IgD-negative memory B cell (primary cell): ENCODE data around the gene SYTL1. TPM values are rescaled to one million over a fixed set of nuclear protein-coding genes. Genes with fewer than 3 reads are reported as not detected.

Experiments
- H3K27ac Mint-ChIP-seq, 3 donors: one replicate each; pipeline ENCODE4 v1.8.0; 2020 to 2022; ENCODE audit warnings: mild to moderate bottlenecking in 3 of 3, mixed read lengths in 3 of 3, moderate library complexity in 1 of 3
- H3K27me3 Mint-ChIP-seq: one replicate; pipeline ENCODE4 v1.8.0; 2021; ENCODE audit warnings: mixed read lengths
- H3K36me3 Mint-ChIP-seq: one replicate; pipeline ENCODE4 v1.8.0; 2020; ENCODE audit warnings: mild to moderate bottlenecking, mixed read lengths
- H3K4me1 Mint-ChIP-seq, 3 donors: one replicate each; pipeline ENCODE4 v1.8.0; 2020 to 2022; ENCODE audit warnings: mixed read lengths in 3 of 3, mild to moderate bottlenecking in 1 of 3
- H3K4me3 Mint-ChIP-seq, 4 donors: one replicate each; pipeline ENCODE4 v1.8.0; 2020 to 2022; ENCODE audit warnings: mild to moderate bottlenecking in 4 of 4, mixed read lengths in 4 of 4, moderate library complexity in 3 of 4
- H3K9me3 Mint-ChIP-seq, 3 donors: one replicate each; pipeline ENCODE4 v1.8.0; 2020 to 2021; ENCODE audit warnings: mixed read lengths in 3 of 3, mild to moderate bottlenecking in 1 of 3
- polyA plus RNA-seq: library from polyadenylated mRNA; unstranded; fragments of 300-500 nt; fragmentation: Illumina TruSeq; gene quantifications from one replicate; pipeline ENCODE4 v1.2.3, GENCODE V29; 2021

The SYTL1 gene
- polyA plus RNA-seq, 1 donor from 2014 or later: 130 TPM

GRCh38 chr1:27392096-27392777 lies 50.4 kb downstream of the SYTL1 start, which contains the start of gene GPR3:
TSS of gene GPR3 (plus strand) at chr1:27392622. CDS start at chr1:27393799, 1,177 bp downstream.
- H3K27ac Mint-ChIP-seq: peak within 1 kb of the TSS; percentile 3 to 92 (median 84)
- H3K4me3 Mint-ChIP-seq: peak within 1 kb of the TSS; percentile 29 to 89 (median 80)
- peaks cover 2% of the 10 kb centered on the region for H3K36me3 Mint-ChIP-seq
- H3K4me1 Mint-ChIP-seq: peaks cover 9 to 15% (median 11%) of the 10 kb centered on the region in 3 donors
- peaks cover 7% of the 10 kb centered on the region for H3K27me3 Mint-ChIP-seq
- H3K9me3 Mint-ChIP-seq: no peaks in the 10 kb centered on the region

- peaks cover 2% of the 10 kb centered on the region for H3K36me3 Mint-ChIP-seq
- peak overlapping the region; percentile 3 to 92 (median 84) for H3K27ac Mint-ChIP-seq
- H3K4me1 Mint-ChIP-seq: peaks cover 9 to 15% (median 11%) of the 10 kb centered on the region in 3 donors
- peak overlapping the region; percentile 29 to 89 (median 80) for H3K4me3 Mint-ChIP-seq
- no peaks in the 10 kb centered on the region for H3K9me3 Mint-ChIP-seq
- peaks cover 7% of the 10 kb centered on the region for H3K27me3 Mint-ChIP-seq
Measured at GRCh38 chr1:27392778-27393635, 51.2 kb downstream of the SYTL1 start.

GRCh38 chr1:27393641-27394281 lies 51.9 kb downstream of the SYTL1 start:
- H3K4me3 Mint-ChIP-seq: peak overlapping the region; percentile 35 to 87 (median 58)
- H3K36me3 Mint-ChIP-seq: peaks cover 2% of the 10 kb centered on the region
- H3K4me1 Mint-ChIP-seq: peaks cover 6 to 15% (median 11%) of the 10 kb centered on the region in 3 donors
- H3K27me3 Mint-ChIP-seq: peaks cover 3% of the 10 kb centered on the region
- peak overlapping the region in 2 of 3 donors; percentile 92 to 96 for H3K27ac Mint-ChIP-seq
- no peaks in the 10 kb centered on the region for H3K9me3 Mint-ChIP-seq

GRCh38 chr1:27394282-27394658 lies 52.4 kb downstream of the SYTL1 start:
- peaks cover 6 to 15% (median 11%) of the 10 kb centered on the region in 3 donors for H3K4me1 Mint-ChIP-seq
- H3K4me3 Mint-ChIP-seq: peak overlapping the region in 3 of 4 donors; percentile 47 to 80 (median 49)
- H3K27ac Mint-ChIP-seq: peak overlapping the region; percentile 28 to 96 (median 73)

GRCh38 chr1:27394925-27395324 lies 53.1 kb downstream of the SYTL1 start:
- Mint-ChIP-seq H3K27ac (peak overlapping the region in 2 of 3 donors; percentile 50 to 96), H3K4me3 (peak overlapping the region in 1 of 4 donors; percentile 47), H3K27me3 (peaks cover 3% of the 10 kb centered on the region), H3K9me3 (no peaks in the 10 kb centered on the region), H3K4me1 (peaks cover 6 to 15% (median 11%) of the 10 kb centered on the region in 3 donors), H3K36me3 (peaks cover 2% of the 10 kb centered on the region)

More at GRCh38 chr1:27394282-27394658, 52.4 kb downstream of the SYTL1 start:
- no peaks in the 10 kb centered on the region for H3K9me3 Mint-ChIP-seq
- peaks cover 2% of the 10 kb centered on the region for H3K36me3 Mint-ChIP-seq
- H3K27me3 Mint-ChIP-seq: peaks cover 3% of the 10 kb centered on the region

- Mint-ChIP-seq H3K27me3 (peaks cover 1% of the 10 kb centered on the region), H3K9me3 (no peaks in the 10 kb centered on the region), H3K36me3 (peaks cover 2% of the 10 kb centered on the region), H3K27ac (peak overlapping the region in 2 of 3 donors; percentile 50 to 96), H3K4me1 (peaks cover 6 to 15% (median 11%) of the 10 kb centered on the region in 3 donors), H3K4me3 (peak overlapping the region in 1 of 4 donors; percentile 47)
Measured at GRCh38 chr1:27395441-27396195, 53.8 kb downstream of the SYTL1 start.

GRCh38 chr1:27397110-27397509 lies 55.3 kb downstream of the SYTL1 start:
- H3K27ac Mint-ChIP-seq: peak overlapping the region in 2 of 3 donors; percentile 23 to 39
- H3K4me1 Mint-ChIP-seq: peaks cover 6 to 13% (median 9%) of the 10 kb centered on the region in 3 donors
- no peaks in the 10 kb centered on the region for H3K9me3 Mint-ChIP-seq
- peaks cover 2% of the 10 kb centered on the region for H3K36me3 Mint-ChIP-seq
- peaks cover under 1% of the 10 kb centered on the region for H3K27me3 Mint-ChIP-seq
- H3K4me3 Mint-ChIP-seq: no peak overlapping the region

- Mint-ChIP-seq H3K27me3 (no peaks in the 10 kb centered on the region), H3K36me3 (peaks cover 2% of the 10 kb centered on the region), H3K4me3 (no peak overlapping the region), H3K9me3 (no peaks in the 10 kb centered on the region), H3K27ac (peak overlapping the region in 2 of 3 donors; percentile 53 to 86), H3K4me1 (peaks cover 8 to 12% (median 12%) of the 10 kb centered on the region in 3 donors)
Measured at GRCh38 chr1:27397749-27398148, 55.9 kb downstream of the SYTL1 start.

- H3K9me3 Mint-ChIP-seq: no peaks in the 10 kb centered on the region
- H3K36me3 Mint-ChIP-seq: peaks cover 2% of the 10 kb centered on the region
- H3K4me3 Mint-ChIP-seq: no peak overlapping the region
- H3K4me1 Mint-ChIP-seq: peaks cover 17 to 21% (median 20%) of the 10 kb centered on the region in 3 donors
- no peaks in the 10 kb centered on the region for H3K27me3 Mint-ChIP-seq
- H3K27ac Mint-ChIP-seq: peak overlapping the region in 2 of 3 donors; percentile 53 to 86
Measured at GRCh38 chr1:27398405-27399149, 56.8 kb downstream of the SYTL1 start.

GRCh38 chr1:27399251-27400025 lies 57.6 kb downstream of the SYTL1 start:
- Mint-ChIP-seq H3K27ac (peak overlapping the region in 1 of 3 donors; percentile 37), H3K9me3 (no peaks in the 10 kb centered on the region), H3K27me3 (no peaks in the 10 kb centered on the region), H3K4me1 (peaks cover 25 to 29% (median 28%) of the 10 kb centered on the region in 3 donors), H3K36me3 (no peaks in the 10 kb centered on the region), H3K4me3 (no peak overlapping the region)

GRCh38 chr1:27400082-27400962 lies 58.5 kb downstream of the SYTL1 start:
- Mint-ChIP-seq H3K36me3 (no peaks in the 10 kb centered on the region), H3K27me3 (no peaks in the 10 kb centered on the region), H3K4me3 (no peak overlapping the region), H3K9me3 (no peaks in the 10 kb centered on the region), H3K27ac (peak overlapping the region in 1 of 3 donors; percentile 16), H3K4me1 (peaks cover 24 to 28% (median 25%) of the 10 kb centered on the region in 3 donors)

- Mint-ChIP-seq H3K36me3 (no peaks in the 10 kb centered on the region), H3K4me3 (no peak overlapping the region), H3K27ac (peak overlapping the region in 1 of 3 donors; percentile 16), H3K4me1 (peaks cover 22 to 28% (median 24%) of the 10 kb centered on the region in 3 donors), H3K9me3 (no peaks in the 10 kb centered on the region), H3K27me3 (no peaks in the 10 kb centered on the region)
Measured at GRCh38 chr1:27400963-27401341, 59.1 kb downstream of the SYTL1 start.
